ENCODE results near the gene CCT3. TPM values are rescaled to one million over a fixed set of nuclear protein-coding genes. Genes with fewer than 3 reads are reported as not detected.

CCT3 gene
- polyA plus RNA-seq, 1 of the 3 experiments (the other 2 are of a cell fraction), result 295 TPM

GRCh38 chr1:156285437-156285836, 52.7 kb downstream of the CCT3 start:
- Histone ChIP-seq H3K4me1 (ENCODE audit: control insufficient read depth in 1 of 2, insufficient read depth in 2 of 2, low read depth in 1 of 2, low read length in 1 of 2) (peaks cover 10 to 17% of the 10 kb centered on the region in 2 experiments; a peak in 2 of 4 replicates), H3K9me2 (no peaks in the 10 kb centered on the region), H3K4me2 (no peak overlapping the region), H3K27ac (ENCODE audit: low read depth in 2 of 2, low read length in 1 of 2) (no peak overlapping the region), H3K36me3 (replicated peaks in 1 of 2; ENCODE audit: control insufficient read depth in 1 of 2, insufficient read depth in 2 of 2, low read length in 1 of 2) (peaks cover 4 to 17% of the 10 kb centered on the region in 2 experiments), H3K4me3 (ENCODE audit: low read depth in 2 of 2, low read length in 1 of 2) (no peak overlapping the region), H3K9me3 (no peaks in the 10 kb centered on the region), H3K79me2 (ENCODE audit: insufficient read depth) (peaks cover 33% of the 10 kb centered on the region), H3K27me3 (ENCODE audit: insufficient read depth) (no peaks in the 10 kb centered on the region), H3K9ac (no peak overlapping the region), H4K20me1 (ENCODE audit: insufficient read depth) (peaks cover 15% of the 10 kb centered on the region), H2AFZ (ENCODE audit: low read depth) (no peak overlapping the region), H3F3A (replicated peaks; ENCODE audit: insufficient read depth) (peaks cover 20% of the 10 kb centered on the region)
- POLR2A ChIA-PET, result interaction anchor here (0.8 kb wide), 1 partner anchor 10 kb away, joined by 3 read pairs; the partner anchor contains the start of gene GLMP
- CTCF ChIA-PET, result interaction anchor here (1.2 kb wide), 1 partner anchor 50 kb away, joined by 3 read pairs; no protein-coding TSS in a partner anchor
- no peak for DNase-seq
- WGBS (ENCODE audit: low lambda C conversion rate), result 89% methylated on average over 5 of the region's 21 CpGs
- TF ChIP-seq PBX3 (IDR thresholded peaks at IDR 0.05), result no peak
- TF ChIP-seq, protein P1, sequence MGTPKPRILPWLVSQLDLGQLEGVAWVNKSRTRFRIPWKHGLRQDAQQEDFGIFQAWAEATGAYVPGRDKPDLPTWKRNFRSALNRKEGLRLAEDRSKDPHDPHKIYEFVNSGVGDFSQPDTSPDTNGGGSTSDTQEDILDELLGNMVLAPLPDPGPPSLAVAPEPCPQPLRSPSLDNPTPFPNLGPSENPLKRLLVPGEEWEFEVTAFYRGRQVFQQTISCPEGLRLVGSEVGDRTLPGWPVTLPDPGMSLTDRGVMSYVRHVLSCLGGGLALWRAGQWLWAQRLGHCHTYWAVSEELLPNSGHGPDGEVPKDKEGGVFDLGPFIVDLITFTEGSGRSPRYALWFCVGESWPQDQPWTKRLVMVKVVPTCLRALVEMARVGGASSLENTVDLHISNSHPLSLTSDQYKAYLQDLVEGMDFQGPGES (IDR thresholded peaks at IDR 0.05; ENCODE audit: low read depth, low read length), result no peak
- no peak for TF ChIP-seq RFX5 (IDR thresholded peaks at IDR 0.05; ENCODE audit: low read length)
- no peak for TF ChIP-seq USF2 (IDR thresholded peaks at IDR 0.05; ENCODE audit: borderline replicate concordance, low read depth, low read length)
- TF ChIP-seq YY1 (IDR thresholded peaks at IDR 0.05; ENCODE audit: low read depth), result no peak
- no peak for TF ChIP-seq FOXJ3 (CRISPR knock-in tag; IDR thresholded peaks at IDR 0.05)
- TF ChIP-seq EP300 (IDR thresholded peaks at IDR 0.05; ENCODE audit: borderline replicate concordance in 1 of 2, low read depth in 1 of 2, low read length in 1 of 2), result no peak
- no peak for TF ChIP-seq TAF1 (IDR thresholded peaks at IDR 0.05; ENCODE audit: borderline replicate concordance, low read depth, low read length)
- no peak for TF ChIP-seq MEF2A (IDR thresholded peaks at IDR 0.05; ENCODE audit: borderline replicate concordance, low read depth)
- TF ChIP-seq, protein P2, sequence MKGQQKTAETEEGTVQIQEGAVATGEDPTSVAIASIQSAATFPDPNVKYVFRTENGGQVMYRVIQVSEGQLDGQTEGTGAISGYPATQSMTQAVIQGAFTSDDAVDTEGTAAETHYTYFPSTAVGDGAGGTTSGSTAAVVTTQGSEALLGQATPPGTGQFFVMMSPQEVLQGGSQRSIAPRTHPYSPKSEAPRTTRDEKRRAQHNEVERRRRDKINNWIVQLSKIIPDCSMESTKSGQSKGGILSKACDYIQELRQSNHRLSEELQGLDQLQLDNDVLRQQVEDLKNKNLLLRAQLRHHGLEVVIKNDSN (IDR thresholded peaks at IDR 0.05; ENCODE audit: borderline replicate concordance, low read depth), result no peak
- TF ChIP-seq MAX (IDR thresholded peaks at IDR 0.05; ENCODE audit: low read depth), result no peak
- no peak for TF ChIP-seq GABPA (IDR thresholded peaks at IDR 0.05; ENCODE audit: low read depth)
- no peak for TF ChIP-seq GATA2 (CRISPR knock-in tag; IDR thresholded peaks at IDR 0.05)
- no peak for TF ChIP-seq ELF1 (IDR thresholded peaks at IDR 0.05)
- no peak for TF ChIP-seq SIN3A (IDR thresholded peaks at IDR 0.05; ENCODE audit: borderline replicate concordance, low read depth, low read length)
- TF ChIP-seq TEAD4 (IDR thresholded peaks at IDR 0.05; ENCODE audit: borderline replicate concordance, insufficient read depth), result no peak
